ENCODE data around the gene HS3ST3A1. TPM values are rescaled to one million over a fixed set of nuclear protein-coding genes. Genes with fewer than 3 reads are reported as not detected.

Gene HS3ST3A1
- total and polyA plus RNA-seq, 4 experiments from 2014 or later, result 1.8 to 4.4 (median 3.1) TPM

- H3K27me3 ChIP-seq (ENCODE audit: insufficient read depth, low read length), result peaks cover 9% of the 10 kb centered on the region
- H3K4me1 ChIP-seq (ENCODE audit: insufficient read depth, low read length), result no peaks in the 10 kb centered on the region
- no peak overlapping the region for H3K4me3 Mint-ChIP-seq
- peaks cover 5 to 7% of the 10 kb centered on the region in 2 donors for H3K27me3 Mint-ChIP-seq
- no peaks in the 10 kb centered on the region for H3K9me3 ChIP-seq (ENCODE audit: control insufficient read depth in 1 of 2, low read length in 2 of 2)
- no peaks in the 10 kb centered on the region for H3K36me3 Mint-ChIP-seq
- H3K36me3 ChIP-seq (ENCODE audit: insufficient read depth, low read length), result no peaks in the 10 kb centered on the region
- DNase-seq, result no peak
- POLR2A ChIA-PET (ENCODE audit: partially characterized antibody), result no interaction called here
- H3K9me3 Mint-ChIP-seq, result no peaks in the 10 kb centered on the region
- CTCF ChIA-PET (ENCODE audit: partially characterized antibody), result interaction anchor here (0.7 to 7.0 kb wide), 11 partner anchors 10 to 1333 kb away, joined by 3 to 85 read pairs (median 5); partner anchors contain the start of gene HS3ST3B1
- H3K4me3 ChIP-seq (ENCODE audit: low read length in 2 of 2), result no peak overlapping the region
- no peak overlapping the region for H3K27ac ChIP-seq (ENCODE audit: low read depth, low read length)
- no peak overlapping the region for H3K27ac Mint-ChIP-seq
- intact Hi-C loops (cut with micrococcal nuclease), result loop anchor here (1.0 to 10.0 kb wide), 6 partner anchors 471 to 1621 kb away; partner anchors contain the start of gene COX10
- peaks cover 1 to 7% (median 6%) of the 10 kb centered on the region in 4 donors for H3K4me1 Mint-ChIP-seq
Measured at GRCh38 chr17:13593757-13594156, 8.0 kb downstream of the HS3ST3A1 start.

GRCh38 chr17:13593021-13593751 lies 8.5 kb downstream of the HS3ST3A1 start:
- peaks cover 4 to 5% of the 10 kb centered on the region in 2 donors for H3K27me3 Mint-ChIP-seq
- no peak overlapping the region for H3K4me3 Mint-ChIP-seq
- peaks cover 4% of the 10 kb centered on the region for H3K27me3 ChIP-seq (ENCODE audit: insufficient read depth, low read length)
- H3K27ac ChIP-seq (ENCODE audit: low read depth, low read length), result no peak overlapping the region
- H3K9me3 Mint-ChIP-seq, result no peaks in the 10 kb centered on the region
- no peaks in the 10 kb centered on the region for H3K9me3 ChIP-seq (ENCODE audit: control insufficient read depth in 1 of 2, low read length in 2 of 2)
- H3K36me3 ChIP-seq (ENCODE audit: insufficient read depth, low read length), result no peaks in the 10 kb centered on the region
- peaks cover 1 to 7% (median 6%) of the 10 kb centered on the region in 4 donors for H3K4me1 Mint-ChIP-seq
- DNase-seq, result no peak
- ChIA-PET POLR2A (ENCODE audit: partially characterized antibody) (no interaction called here), CTCF (ENCODE audit: partially characterized antibody) (interaction anchor here (0.7 to 7.0 kb wide), 11 partner anchors 11 to 1333 kb away, joined by 3 to 85 read pairs (median 4); partner anchors contain the start of gene HS3ST3B1)
- H3K36me3 Mint-ChIP-seq, result no peaks in the 10 kb centered on the region
- H3K27ac Mint-ChIP-seq, result no peak overlapping the region
- no peaks in the 10 kb centered on the region for H3K4me1 ChIP-seq (ENCODE audit: insufficient read depth, low read length)
- no peak overlapping the region for H3K4me3 ChIP-seq (ENCODE audit: low read length in 2 of 2)
- intact Hi-C loops (cut with micrococcal nuclease), result loop anchor here (10.0 kb wide), 2 partner anchors 472 to 1622 kb away; partner anchors contain the start of gene COX10

DNA sequence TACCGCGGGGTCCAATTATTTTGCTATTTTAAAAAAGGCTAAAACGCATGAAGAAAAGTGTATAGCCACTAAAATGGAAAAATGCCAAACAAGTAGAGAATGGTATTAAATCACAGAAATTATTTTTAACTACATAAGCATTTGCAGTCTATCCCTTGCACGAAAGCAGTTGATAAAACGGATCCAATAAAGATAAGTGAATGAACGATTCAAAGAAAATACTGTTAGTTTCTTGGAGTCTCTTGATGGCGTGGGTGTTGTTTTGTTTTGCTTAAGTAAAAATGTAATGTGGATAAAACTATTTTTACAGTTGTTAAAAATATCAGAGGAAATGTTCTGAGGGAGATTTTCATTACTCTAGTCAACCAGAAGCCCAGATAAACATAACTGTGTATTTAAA lies 9.3 kb downstream of the HS3ST3A1 start:
- Histone ChIP-seq H3K36me3 (ENCODE audit: insufficient read depth, low read length) (no peaks in the 10 kb centered on the region), H3K4me1 (ENCODE audit: insufficient read depth, low read length) (no peaks in the 10 kb centered on the region), H3K9me3 (ENCODE audit: control insufficient read depth in 1 of 2, low read length in 2 of 2) (no peaks in the 10 kb centered on the region), H3K27me3 (ENCODE audit: insufficient read depth, low read length) (no peaks in the 10 kb centered on the region), H3K27ac (ENCODE audit: low read depth, low read length) (no peak overlapping the region), H3K4me3 (ENCODE audit: low read length in 2 of 2) (no peak overlapping the region)
- Mint-ChIP-seq H3K36me3 (no peaks in the 10 kb centered on the region), H3K27me3 (peaks cover 5 to 6% of the 10 kb centered on the region in 2 donors), H3K27ac (no peak overlapping the region), H3K9me3 (no peaks in the 10 kb centered on the region), H3K4me3 (no peak overlapping the region), H3K4me1 (peaks cover 1 to 7% (median 6%) of the 10 kb centered on the region in 4 donors)
- DNase-seq, result no peak
- intact Hi-C loops (cut with micrococcal nuclease), result loop anchor here (10.0 kb wide), 2 partner anchors 472 to 1622 kb away; partner anchors contain the start of gene COX10
- ChIA-PET CTCF (ENCODE audit: partially characterized antibody) (interaction anchor here (0.8 to 3.7 kb wide), 7 partner anchors 11 to 1334 kb away, joined by 3 to 49 read pairs (median 4); no protein-coding TSS in a partner anchor), POLR2A (ENCODE audit: partially characterized antibody) (no interaction called here)

GRCh38 chr17:13590441-13590840 lies 11.3 kb downstream of the HS3ST3A1 start:
- Histone ChIP-seq H3K9me3 (ENCODE audit: control insufficient read depth in 1 of 2, low read length in 2 of 2) (no peaks in the 10 kb centered on the region), H3K27ac (ENCODE audit: low read depth, low read length) (no peak overlapping the region), H3K27me3 (ENCODE audit: insufficient read depth, low read length) (no peaks in the 10 kb centered on the region), H3K4me1 (ENCODE audit: insufficient read depth, low read length) (no peaks in the 10 kb centered on the region), H3K4me3 (ENCODE audit: low read length in 2 of 2) (no peak overlapping the region), H3K36me3 (ENCODE audit: insufficient read depth, low read length) (no peaks in the 10 kb centered on the region)
- POLR2A ChIA-PET (ENCODE audit: partially characterized antibody), result interaction anchor here (0.5 kb wide), 1 partner anchor 725 kb away, joined by 4 read pairs; no protein-coding TSS in a partner anchor
- H3K36me3 Mint-ChIP-seq, result no peaks in the 10 kb centered on the region
- intact Hi-C loops (cut with micrococcal nuclease), result loop anchor here (10.0 kb wide), 2 partner anchors 474 to 1624 kb away; partner anchors contain the start of gene COX10
- DNase-seq, result no peak
- H3K9me3 Mint-ChIP-seq, result no peaks in the 10 kb centered on the region
- no peak overlapping the region for H3K4me3 Mint-ChIP-seq
- no peak overlapping the region for H3K27ac Mint-ChIP-seq
- CTCF ChIA-PET (ENCODE audit: partially characterized antibody), result interaction anchor here (1.7 to 3.8 kb wide), 2 partner anchors 711 to 1336 kb away, joined by 4 to 14 read pairs; no protein-coding TSS in a partner anchor
- peaks cover 1 to 7% (median 6%) of the 10 kb centered on the region in 4 donors for H3K4me1 Mint-ChIP-seq
- H3K27me3 Mint-ChIP-seq, result peaks cover 4 to 5% of the 10 kb centered on the region in 2 donors

- no peak overlapping the region for H3K27ac Mint-ChIP-seq
- H3K36me3 ChIP-seq (ENCODE audit: insufficient read depth, low read length), result no peaks in the 10 kb centered on the region
- ChIA-PET POLR2A (ENCODE audit: partially characterized antibody) (no interaction called here), CTCF (ENCODE audit: partially characterized antibody) (interaction anchor here (1.7 to 3.8 kb wide), 2 partner anchors 712 to 1336 kb away, joined by 4 to 14 read pairs; no protein-coding TSS in a partner anchor)
- H3K4me3 ChIP-seq (ENCODE audit: low read length in 2 of 2), result no peak overlapping the region
- no peaks in the 10 kb centered on the region for H3K4me1 ChIP-seq (ENCODE audit: insufficient read depth, low read length)
- intact Hi-C loops (cut with micrococcal nuclease), result loop anchor here (10.0 kb wide), 2 partner anchors 475 to 1625 kb away; partner anchors contain the start of gene COX10
- H3K36me3 Mint-ChIP-seq, result no peaks in the 10 kb centered on the region
- H3K27me3 ChIP-seq (ENCODE audit: insufficient read depth, low read length), result no peaks in the 10 kb centered on the region
- no peaks in the 10 kb centered on the region for H3K9me3 Mint-ChIP-seq
- no peak overlapping the region for H3K27ac ChIP-seq (ENCODE audit: low read depth, low read length)
- no peak for DNase-seq
- H3K4me3 Mint-ChIP-seq, result no peak overlapping the region
- peaks cover 0 to 4% (median 1%) of the 10 kb centered on the region in 4 donors for H3K4me1 Mint-ChIP-seq
- H3K9me3 ChIP-seq (ENCODE audit: control insufficient read depth in 1 of 2, low read length in 2 of 2), result no peaks in the 10 kb centered on the region
- peaks cover 5 to 8% of the 10 kb centered on the region in 2 donors for H3K27me3 Mint-ChIP-seq
Measured at GRCh38 chr17:13589658-13590057, 12.1 kb downstream of the HS3ST3A1 start.

GRCh38 chr17:13587487-13588338 lies 14.0 kb downstream of the HS3ST3A1 start:
- Mint-ChIP-seq H3K36me3 (no peaks in the 10 kb centered on the region), H3K27ac (no peak overlapping the region), H3K4me3 (no peak overlapping the region), H3K9me3 (no peaks in the 10 kb centered on the region), H3K4me1 (peaks cover 0 to 3% (median 0%) of the 10 kb centered on the region in 4 donors), H3K27me3 (peaks cover 8 to 11% of the 10 kb centered on the region in 2 donors)
- no peak overlapping the region for H3K4me3 ChIP-seq (ENCODE audit: low read length in 2 of 2)
- POLR2A ChIA-PET (ENCODE audit: partially characterized antibody), result no interaction called here
- CTCF ChIA-PET (ENCODE audit: partially characterized antibody), result interaction anchor here (3.8 kb wide), 1 partner anchor 1338 kb away, joined by 14 read pairs; no protein-coding TSS in a partner anchor
- no peaks in the 10 kb centered on the region for H3K4me1 ChIP-seq (ENCODE audit: insufficient read depth, low read length)
- no peaks in the 10 kb centered on the region for H3K9me3 ChIP-seq (ENCODE audit: control insufficient read depth in 1 of 2, low read length in 2 of 2)
- no peaks in the 10 kb centered on the region for H3K36me3 ChIP-seq (ENCODE audit: insufficient read depth, low read length)
- no peaks in the 10 kb centered on the region for H3K27me3 ChIP-seq (ENCODE audit: insufficient read depth, low read length)
- DNase-seq, result no peak
- H3K27ac ChIP-seq (ENCODE audit: low read depth, low read length), result no peak overlapping the region
- intact Hi-C loops (cut with micrococcal nuclease), result no loop called here

Data from CD4-positive, alpha-beta memory T cell (primary cell).